NCI-H226 (cell line): Measurements from ENCODE around the gene CR1.
"Not testable (repeated sequence)": the region's sequence is repeated elsewhere in the genome, so short reads cannot be mapped to it uniquely, and the experiment has no call there.

Experiments
- DNase-seq: peaks from one replicate; pipeline ENCODE4 v3.0.0-alpha.2; 2015

The CR1 gene

DNA sequence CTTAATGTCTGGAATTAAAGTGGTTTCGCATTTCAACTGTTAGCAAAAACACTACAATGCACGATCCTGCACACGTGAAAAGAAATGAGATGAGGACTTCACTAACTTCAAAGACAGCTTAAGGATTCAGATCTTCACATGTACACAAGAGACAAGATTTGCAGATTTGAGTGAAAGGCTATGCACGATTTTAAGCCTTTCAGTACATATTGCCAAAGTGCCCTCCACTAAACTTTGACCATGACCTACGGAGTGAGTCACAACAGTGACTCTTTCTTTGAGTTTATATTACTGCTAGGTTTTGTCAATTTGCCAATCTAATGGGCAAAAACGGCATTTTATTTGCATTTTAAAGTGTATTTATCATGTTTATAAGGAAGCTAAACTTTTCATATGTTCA, 107.8 kb downstream of the CR1 start:
- DNase-seq: no peak

DNA sequence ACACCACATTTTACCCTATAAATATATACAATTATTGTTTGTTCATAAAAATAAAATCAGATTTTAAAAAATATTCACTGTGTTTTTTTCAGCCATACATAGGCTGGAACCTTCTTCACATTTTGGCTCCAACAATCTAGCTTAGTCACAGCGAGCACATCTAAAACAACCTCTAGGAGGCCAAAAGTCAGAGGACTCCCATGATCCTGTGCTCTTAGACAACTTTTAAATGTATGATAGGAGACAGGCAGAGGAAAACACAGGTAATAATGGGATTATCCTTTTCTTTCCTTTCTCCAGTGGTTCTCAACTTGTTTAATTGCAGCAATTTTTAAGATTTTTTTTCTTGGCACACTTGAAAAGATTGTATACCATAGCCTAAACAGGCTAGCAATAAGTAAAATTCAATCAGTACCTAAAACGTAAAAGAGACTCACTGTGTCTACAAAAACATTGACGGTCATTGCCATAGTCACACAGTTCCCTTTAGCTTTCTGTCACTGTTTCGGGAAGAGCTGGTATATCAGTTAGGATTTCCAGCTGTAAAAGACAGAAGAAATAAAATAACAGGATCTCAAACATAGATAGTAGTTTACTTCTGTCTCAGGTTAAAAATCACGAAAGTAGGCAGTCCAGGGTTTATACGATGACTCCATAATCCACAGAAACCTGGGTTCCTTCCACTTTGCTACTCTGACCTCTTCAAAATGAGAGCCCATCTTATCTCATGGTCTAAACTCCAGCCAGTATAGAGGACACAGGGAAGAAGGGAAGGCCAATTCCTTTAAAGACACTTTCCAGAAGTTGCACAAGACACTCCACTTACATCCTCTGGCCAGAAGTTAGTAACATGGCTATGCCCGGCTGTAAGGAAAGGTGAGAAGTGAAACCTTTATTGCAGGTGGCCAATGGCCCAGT, 109.7 kb downstream of the CR1 start:
- DNase-seq: no peak

DNA sequence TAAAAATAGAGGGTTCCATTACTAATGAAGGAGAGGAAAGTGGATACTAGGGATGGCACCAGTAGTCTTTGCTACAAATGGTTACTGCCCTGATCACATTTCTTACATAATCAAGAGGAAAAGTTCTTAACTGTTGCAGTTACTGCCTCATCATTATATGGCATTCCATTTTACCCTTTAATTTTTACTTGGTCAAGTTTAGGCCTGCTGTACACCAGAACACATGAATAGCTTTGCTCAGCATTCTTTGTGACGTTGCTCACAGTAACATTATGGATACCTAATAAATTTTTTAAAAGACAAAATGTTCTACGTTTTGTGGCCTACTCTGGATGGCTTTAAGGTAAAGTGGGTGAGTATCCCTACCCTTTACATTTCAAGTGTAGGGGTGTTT, 110.4 kb downstream of the CR1 start:
- DNase-seq: no peak

DNA sequence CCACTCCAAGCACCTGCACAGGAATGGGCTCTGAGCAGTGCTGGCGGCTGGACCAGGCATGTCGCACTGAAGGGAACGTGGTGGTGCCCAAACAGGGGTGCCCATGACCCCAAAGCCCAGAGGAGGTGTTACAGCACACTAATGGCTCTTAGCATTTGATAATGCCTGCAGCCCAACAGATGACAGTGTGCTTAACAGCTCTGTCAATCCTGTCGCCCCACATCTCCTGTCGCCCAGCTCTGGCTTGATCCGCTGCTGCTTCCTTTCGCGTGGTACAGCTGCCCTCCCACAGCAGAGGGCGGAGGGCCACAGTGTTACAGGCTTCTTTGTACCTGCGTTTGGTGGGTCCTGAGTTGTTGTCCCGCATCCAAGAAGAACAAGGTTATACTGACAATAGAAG, 116.8 kb downstream of the CR1 start:
- DNase-seq: no peak

DNA sequence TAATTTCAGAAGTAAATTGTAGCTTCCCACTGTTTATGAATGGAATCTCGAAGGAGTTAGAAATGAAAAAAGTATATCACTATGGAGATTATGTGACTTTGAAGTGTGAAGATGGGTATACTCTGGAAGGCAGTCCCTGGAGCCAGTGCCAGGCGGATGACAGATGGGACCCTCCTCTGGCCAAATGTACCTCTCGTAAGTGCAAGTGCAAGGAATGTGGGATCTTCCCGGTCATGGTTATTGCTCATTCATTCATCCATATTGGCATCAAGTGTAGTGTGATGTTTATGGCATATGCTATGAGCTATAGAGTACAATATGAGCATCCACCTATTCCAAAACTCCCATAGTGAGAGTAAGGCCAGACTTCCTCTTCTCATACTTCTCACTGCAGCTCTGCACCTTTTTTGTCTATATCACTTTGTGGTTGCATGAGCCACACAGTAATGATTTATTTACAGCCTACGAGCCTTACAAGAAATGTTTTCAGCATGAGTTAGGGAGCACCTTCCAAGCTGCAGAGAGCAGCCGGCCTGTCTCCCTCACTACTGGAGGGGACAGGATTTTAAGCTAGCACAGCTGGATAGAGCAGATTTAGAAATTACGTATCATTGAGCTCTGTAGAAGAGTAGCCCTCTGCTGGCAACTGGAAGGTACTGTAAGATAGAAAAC, 124.0 kb downstream of the CR1 start:
- DNase-seq: peak; percentile 30

DNA sequence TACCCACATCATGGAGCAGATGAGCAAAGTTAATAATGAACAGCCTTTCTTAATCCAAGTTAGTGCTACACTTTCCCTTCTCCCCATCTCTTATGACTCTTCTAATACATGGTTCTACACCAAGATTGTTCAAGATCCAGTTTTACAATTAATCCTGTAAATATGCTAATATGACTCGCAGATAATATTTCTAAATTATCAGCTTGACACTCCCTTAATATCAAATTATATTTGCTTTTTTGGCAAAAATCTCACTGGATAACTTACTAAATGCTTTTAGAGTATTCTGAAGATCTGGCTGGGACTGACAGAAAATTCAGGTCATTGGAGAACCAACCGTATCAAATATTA, 124.6 kb downstream of the CR1 start:
- no peak for DNase-seq

DNA sequence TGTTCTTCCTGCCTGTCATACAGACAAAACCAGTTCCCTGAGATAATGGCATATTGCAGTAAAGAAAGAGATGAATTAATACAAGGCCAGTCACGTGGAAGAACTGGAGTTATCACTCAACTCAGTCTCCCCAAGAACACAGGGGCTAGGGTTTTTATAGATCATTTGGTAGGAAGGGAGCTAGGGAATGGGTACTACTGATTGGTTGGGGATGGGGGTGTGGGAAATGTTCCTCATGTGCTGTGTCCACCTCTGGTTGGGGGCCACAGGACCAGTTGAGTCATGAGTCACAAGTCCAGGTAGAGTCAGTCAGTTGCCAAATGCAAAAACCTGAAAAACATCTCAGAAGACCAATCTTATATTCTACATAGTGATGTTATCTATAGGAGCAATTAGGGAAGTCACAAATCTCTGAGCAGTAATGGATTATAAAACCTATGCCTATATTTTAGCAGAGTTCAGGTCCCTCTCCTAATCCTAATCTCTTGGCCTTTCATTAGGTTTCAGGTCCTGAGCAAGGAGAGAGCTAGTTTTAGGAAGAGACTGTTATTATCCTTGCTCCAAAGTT, 129.6 kb downstream of the CR1 start:
- not testable (repeated sequence) for DNase-seq

DNA sequence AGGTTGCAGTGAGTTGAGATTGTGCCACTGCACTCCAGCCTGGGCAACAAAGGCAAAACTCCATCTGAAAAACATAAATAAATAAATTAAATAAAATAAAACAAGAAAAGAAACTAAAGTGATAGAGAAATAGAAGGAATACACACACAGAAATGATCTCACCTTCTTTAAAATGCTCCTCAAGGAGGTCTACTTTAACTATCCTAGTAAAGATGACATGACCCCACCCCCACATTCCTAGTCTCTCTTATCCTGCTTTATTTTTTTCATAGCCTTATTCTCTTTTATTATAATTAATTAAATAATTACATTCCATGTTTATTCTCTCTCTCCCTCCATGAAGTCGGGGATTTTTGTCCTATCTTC, 131.0 kb downstream of the CR1 start:
- no peak for DNase-seq

DNA sequence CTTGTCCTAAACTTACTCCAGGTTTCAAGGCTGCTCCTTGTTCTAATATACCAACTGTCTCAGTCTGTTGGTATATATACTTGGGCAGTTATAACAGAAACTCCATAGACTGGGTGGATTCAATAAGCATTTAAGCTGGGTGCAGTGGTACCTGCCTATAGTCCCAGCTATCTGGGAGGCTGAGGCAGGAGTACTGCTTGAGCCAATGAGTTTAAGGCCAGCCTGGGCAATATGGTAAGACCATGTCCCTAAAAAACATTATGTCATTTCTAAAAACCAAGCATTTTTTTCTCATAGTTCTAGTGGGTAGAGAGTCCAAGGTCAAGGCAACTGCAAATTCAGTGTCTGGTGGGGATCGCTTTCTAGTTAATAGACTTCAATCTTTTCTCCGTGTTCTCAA, 131.5 kb downstream of the CR1 start:
- DNase-seq: no peak

DNA sequence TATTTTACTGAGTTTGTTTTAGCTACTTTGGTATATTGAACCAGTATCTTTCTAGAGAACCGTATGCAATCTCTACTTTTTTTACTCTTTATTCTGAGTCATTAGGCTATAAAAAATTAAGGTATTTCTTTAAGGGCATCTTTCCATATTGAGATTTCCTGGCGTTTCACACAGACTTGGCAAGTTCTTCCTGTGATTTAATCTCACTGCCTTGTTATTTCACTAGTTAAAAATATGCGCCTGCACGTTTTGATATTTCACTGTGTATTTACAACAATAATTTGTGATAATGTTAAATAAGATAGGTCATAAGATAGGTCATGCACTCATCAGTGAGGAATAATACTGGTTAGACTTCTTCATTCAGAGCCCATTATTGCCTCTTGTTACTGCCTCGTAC, 132.8 kb downstream of the CR1 start:
- no peak for DNase-seq

DNA sequence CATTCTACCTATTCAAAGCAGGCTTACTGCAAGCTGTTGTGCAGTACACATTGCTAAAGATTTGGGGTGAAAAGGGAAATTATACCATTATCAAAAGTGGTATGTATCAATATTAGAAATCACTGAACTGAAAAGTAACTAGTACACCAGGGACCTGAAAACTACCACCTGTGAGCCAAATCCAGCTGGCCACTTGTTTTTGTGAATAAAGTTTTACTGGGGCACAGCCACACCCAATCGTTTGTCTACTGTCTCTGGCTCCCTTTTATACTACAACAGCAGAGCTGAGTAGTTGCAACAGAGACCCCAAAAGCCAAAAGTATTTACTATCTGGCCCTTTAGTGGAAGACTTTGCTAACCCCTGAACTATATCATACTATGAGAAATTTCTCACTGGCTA, 135.2 kb downstream of the CR1 start:
- DNase-seq: no peak

DNA sequence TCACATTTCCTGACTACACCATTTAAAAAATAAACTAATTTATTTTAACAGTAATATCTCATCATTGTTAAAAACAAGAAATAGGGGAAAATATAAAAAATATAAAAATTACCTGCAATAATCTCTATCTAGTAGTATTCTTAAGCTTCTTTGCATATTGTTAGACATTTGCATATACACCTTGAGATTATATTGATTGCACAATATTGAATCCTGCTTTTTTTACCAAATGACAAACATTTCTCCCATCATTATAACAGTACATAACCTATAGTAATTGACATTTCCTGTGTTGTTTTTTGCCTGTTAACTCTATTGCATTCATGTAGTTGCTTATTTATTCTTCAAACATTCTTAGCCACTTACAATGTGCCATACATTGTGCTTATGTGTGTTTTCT, 137.3 kb downstream of the CR1 start:
- no peak for DNase-seq

DNA sequence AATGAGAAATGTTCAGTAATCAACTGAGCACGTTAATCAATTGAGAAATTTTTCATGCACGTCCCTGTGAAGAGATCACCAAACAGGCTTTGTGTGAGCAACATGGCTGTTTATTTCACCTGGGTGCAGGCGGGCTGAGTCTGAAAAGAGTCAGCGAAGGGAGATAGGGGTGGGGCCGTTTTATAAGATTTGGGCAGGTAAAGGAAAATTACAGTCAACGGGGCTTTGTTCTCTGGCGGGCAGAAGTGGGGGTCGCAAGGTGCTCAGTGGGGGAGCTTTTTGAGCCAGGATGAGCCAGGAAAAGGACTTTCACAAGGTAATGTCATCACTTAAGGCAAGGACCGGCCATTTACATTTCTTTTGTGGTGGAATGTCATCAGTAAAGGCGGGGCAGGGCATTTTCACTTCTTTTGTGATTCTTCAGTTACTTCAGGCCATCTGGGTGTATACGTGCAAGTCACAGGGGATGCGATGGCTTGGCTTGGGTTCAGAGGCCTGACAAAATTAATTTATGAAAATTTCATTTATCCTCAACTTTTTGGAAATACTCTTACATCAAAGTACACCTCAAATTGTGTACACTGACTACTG, 137.8 kb downstream of the CR1 start:
- DNase-seq: not testable (repeated sequence)

DNA sequence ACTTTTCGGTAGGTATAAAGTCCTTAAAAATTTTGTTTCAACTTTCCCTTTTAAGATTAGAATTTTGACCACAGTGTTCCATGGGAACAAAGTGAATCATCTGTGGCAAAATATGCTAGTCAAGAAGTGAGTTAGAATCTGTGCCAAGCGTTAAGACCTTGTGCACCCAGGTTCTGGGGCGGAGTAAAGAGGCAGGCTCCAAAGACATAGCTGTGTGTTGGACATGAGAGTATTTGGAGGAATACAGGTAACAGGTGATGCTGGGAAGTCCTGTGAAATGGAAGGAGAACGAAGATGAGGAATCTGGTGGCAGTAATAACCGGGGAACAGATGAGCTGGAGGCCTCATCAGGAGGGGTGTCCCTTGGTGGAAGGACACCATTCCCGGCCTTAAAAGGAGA, 138.3 kb downstream of the CR1 start:
- not testable (repeated sequence) for DNase-seq

DNA sequence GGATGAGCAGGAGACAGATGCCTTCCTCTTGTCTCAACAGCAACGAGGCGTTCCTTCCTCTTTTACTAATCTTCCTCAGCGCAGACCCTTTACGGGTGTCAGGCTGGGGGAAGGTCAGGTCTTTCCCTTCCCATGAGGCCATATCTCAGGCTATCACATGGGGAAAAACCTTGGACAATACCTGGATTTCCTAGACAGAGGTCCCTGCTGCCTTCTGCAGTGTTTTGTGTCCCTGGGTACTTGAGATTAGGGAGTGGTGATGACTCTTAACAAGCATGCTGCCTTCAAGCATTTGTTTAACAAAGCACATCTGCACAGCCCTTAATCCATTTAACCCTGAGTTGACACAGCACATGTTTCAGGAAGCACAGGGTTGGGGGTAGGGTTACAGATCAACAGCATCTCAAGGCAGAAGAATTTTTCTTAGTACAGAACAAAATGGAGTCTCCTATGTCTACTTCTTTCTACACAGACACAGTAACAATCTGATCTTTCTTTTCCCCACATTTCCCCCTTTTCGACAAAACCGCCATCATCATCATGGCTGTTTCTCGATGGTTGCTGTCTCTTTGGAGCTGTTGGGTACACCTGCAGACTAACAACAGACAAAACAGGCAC, 139.7 kb downstream of the CR1 start:
- DNase-seq: not testable (repeated sequence)

DNA sequence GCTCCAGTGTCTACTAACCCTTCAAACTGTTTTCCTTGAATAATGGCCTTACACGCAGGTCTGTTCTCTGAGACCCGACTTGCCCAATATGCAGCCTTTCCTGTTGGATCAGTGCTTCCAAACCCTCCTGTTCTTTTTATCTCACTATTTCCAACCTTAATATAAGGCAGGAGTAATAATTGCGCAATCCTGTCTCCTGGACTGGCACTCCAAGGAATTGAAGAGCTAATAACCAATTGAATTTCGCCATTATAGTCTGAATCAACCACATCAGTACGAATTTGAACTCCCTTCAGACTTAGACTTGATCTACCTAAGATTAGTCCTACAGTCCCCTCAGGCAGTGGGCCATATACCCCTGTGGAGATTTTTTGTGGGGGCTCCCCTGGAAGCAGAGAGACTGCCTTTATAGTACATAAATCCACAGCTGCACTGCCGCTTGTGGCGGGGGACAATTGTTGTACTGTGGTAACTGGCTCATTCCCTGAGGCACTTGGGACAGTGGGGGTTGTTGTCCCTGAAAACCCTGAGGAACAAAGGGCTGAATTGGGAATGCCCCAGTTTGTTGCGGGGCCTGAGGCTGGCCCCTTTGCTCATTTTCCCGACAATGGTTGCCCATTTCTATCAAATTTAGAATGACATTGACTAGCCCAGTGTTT, 142.7 kb downstream of the CR1 start:
- DNase-seq: not testable (repeated sequence)

DNA sequence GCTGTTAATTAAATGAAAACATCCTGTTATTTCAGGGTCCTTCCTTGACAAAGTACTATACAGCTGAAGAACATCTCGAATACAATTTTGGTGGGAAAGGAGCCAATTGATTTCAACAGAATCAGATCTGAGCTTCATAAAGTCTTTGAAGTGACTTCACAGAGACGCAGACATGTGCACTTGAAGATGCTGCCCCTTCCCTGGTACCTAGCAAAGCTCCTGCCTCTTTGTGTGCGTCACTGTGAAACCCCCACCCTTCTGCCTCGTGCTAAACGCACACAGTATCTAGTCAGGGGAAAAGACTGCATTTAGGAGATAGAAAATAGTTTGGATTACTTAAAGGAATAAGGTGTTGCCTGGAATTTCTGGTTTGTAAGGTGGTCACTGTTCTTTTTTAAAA, 143.4 kb downstream of the CR1 start:
- not testable (repeated sequence) for DNase-seq

DNA sequence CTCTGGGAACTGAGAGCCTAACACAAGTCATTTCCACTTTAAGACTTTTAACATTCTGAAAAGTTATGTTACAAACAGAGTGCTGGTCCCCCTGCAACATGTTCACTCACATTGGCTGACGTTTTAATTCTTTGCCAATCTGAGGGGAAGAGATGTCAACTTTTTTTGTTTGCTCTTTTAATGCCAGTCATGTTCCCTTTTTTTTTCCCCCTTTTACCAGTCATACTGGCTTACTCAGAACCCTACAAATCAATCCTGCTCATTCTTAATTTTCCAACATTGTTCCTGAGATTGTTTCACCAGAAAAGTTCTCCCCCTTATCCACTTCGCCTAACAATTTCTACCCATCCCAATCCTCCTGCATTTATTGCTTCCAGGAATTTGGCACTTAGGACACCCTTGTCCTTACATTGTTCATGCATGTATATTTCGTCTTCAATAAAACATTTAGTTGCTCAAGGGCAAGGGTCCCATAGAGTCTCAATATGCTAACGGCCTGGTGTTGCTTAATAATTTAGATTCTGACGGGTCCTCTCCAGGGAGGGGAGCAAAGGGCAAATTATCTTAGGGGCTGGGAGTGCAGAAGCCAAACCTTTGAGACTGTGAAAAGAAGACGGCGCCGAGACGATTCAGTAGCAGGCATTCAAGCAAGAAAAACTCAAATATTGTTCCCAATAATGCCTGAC, 148.4 kb downstream of the CR1 start:
- DNase-seq: no peak

DNA sequence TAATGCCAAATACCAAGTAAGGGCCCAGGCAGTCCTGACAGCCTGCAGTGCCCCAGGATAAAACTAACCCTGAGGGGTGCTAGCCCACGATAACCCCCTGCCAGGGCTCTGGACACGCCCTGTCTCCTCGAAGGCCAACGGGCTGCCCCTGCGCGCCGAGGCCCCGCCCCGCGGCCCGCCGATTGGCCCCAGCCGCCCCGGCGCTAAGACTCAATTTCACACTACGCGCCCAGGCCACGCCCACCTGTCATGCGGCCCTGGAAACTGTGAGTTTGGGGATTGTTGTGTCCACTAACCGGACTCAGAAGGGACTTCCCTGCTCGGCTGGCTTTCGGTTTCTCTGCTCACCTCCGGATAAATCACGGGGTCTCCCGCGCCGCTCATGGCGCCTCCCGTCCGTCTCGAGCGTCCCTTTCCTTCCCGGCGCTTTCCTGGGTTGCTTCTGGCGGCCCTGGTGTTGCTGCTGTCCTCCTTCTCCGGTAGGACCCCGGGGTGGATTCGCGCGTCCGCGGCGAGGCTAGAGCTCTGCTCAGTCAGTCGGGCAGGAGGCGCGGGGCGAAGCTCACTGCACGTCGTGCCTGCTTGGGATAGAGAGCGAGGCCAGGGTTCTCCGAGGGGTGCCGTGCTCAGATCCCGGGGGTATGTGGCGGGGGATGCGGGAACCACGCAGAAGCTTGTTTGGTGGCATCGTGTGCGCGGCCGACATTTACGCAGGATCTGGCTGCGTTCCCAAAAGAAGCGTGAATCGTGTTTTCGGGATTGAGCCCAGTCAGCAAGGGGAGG, 149.1 kb downstream of the CR1 start, which contains the start of gene CR1L:
Gene CR1L (plus strand): TSS at position 282 of the 783 bp plus-strand sequence. CDS start 101 bp downstream, at position 383.
- DNase-seq: no peak

DNA sequence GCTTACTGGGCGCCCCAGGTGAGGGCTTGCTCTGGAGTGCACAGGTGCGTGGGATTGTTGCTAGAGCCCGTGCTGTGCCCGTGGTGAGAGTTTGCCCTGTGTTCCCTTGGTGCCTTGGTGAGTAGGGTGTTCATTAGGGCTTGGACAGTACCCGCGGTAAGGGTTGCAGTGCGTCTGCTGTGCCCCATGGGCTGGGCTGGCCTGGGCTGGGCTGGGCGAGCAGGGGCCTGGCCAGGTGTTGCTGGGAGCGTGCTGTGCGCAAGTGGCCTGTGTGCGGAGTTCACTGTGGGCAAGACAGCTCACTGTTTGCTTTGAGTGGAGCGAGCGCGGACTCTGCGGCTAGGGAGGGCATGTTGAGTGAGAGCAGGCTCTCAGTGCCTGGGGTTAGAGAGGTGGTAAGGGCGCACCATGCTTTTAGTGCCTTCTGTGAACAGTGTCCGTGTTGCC, 149.7 kb downstream of the CR1 start:
- DNase-seq: no peak

DNA sequence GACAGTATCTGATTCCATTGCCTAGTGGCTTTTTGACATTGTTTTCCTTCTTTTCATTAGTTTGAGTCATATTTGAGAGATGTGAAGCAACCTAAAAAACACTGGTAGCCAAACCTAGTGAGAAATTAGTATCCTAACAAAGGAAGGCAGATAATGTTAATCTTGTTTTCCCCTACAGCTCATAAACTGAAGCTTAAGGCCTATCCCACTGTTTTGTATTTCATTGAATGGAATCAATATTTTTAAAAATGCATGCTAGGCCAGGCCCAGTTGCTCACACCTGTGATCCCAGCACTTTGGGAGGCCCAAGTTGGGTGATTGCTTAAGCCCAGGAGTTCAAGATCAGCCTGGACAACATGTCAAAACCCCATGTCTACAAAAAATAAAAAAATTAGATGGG, 150.2 kb downstream of the CR1 start:
- no peak for DNase-seq
